K562 (cell line): ENCODE measurements around the gene C19orf67. TPM values are rescaled to one million over a fixed set of nuclear protein-coding genes. Genes with fewer than 3 reads are reported as not detected.

ENCODE experiments used
- CBX3 ChIP-seq, 2 experiments: IDR thresholded peaks; 1 replicate in 1 of 2; 2 replicates in 1 of 2; pipeline ENCODE4 v1.6.1; 2012; ENCODE audit warnings: inconsistent platforms in 2 of 2, low read length in 2 of 2, borderline replicate concordance in 1 of 2, control low read depth in 1 of 2
- CREM ChIP-seq: IDR thresholded peaks from 2 replicates; pipeline ENCODE4 v1.6.1; 2014; ENCODE audit warnings: antibody characterized with exemption, low read depth
- DMBX1 ChIP-seq: fragments of 250-450 bp; sonication (Bioruptor Pico); IDR thresholded peaks from 2 replicates; pipeline ENCODE4 v1.8.0; 2022; ENCODE audit warnings: inconsistent platforms, mild to moderate bottlenecking, moderate library complexity, borderline replicate concordance
- ELF1 ChIP-seq: fragments of 200-800 bp; sonication (Bioruptor generic); IDR thresholded peaks from 2 replicates; pipeline ENCODE4 v1.6.1; 2016; ENCODE audit warnings: missing genetic modification characterization, missing compliant biosample characterization
- EP300 ChIP-seq: IDR thresholded peaks from 2 replicates; pipeline ENCODE4 v1.6.1; 2012; ENCODE audit warnings: low read length, improper control_type of control experiment
- GATAD2B ChIP-seq: fragments of 450-650 bp; IDR thresholded peaks from 2 replicates; pipeline ENCODE4 v1.6.1; 2017; ENCODE audit warnings: mild to moderate bottlenecking, borderline replicate concordance
- HDAC2 ChIP-seq: fragments of 450-650 bp; IDR thresholded peaks from 2 replicates; pipeline ENCODE4 v1.6.1; 2016; ENCODE audit warnings: mild to moderate bottlenecking
- HDAC3 ChIP-seq: fragments of 450-650 bp; IDR thresholded peaks from 2 replicates; pipeline ENCODE4 v1.6.1; 2018; ENCODE audit warnings: borderline replicate concordance, mild to moderate bottlenecking, moderate library complexity; ENCODE audit not compliant: partially characterized antibody
- HMGN3 ChIP-seq: IDR thresholded peaks from 2 replicates; pipeline ENCODE4 v1.6.1; 2011; ENCODE audit warnings: borderline replicate concordance, low read depth, mild to moderate bottlenecking, mixed read lengths, low read length; ENCODE audit not compliant: insufficient read length; ENCODE audit errors: extremely low read depth
- JUND ChIP-seq, 2 experiments: IDR thresholded peaks; 2 replicates in 1 of 2; 3 replicates in 1 of 2; pipeline ENCODE4 v1.6.1; 2011; ENCODE audit warnings: borderline replicate concordance in 2 of 2, low read depth in 2 of 2, low read length in 2 of 2, improper control_type of control experiment in 1 of 2, missing biosample characterization in 1 of 2, missing genetic modification characterization in 1 of 2, missing genetic modification reagents in 1 of 2
- KAT7 ChIP-seq: sonication (generic); formaldehyde crosslinking; IDR thresholded peaks from 2 replicates; pipeline ENCODE4 v1.8.0; 2022; ENCODE audit warnings: missing genetic modification reagents, mild to moderate bottlenecking, borderline replicate concordance
- MTA3 ChIP-seq: fragments of 450-650 bp; formaldehyde crosslinking; IDR thresholded peaks from 2 replicates; pipeline ENCODE4 v1.6.1; 2017; ENCODE audit warnings: mild to moderate bottlenecking, borderline replicate concordance
- NBN ChIP-seq: fragments of 450-650 bp; IDR thresholded peaks from 2 replicates; pipeline ENCODE4 v1.6.1; 2016; ENCODE audit warnings: low read depth, mild to moderate bottlenecking
- NR4A1 ChIP-seq, 2 experiments: fragments of 250-450 bp in 1 of 2; fragments of 450-650 bp in 1 of 2; sonication (Bioruptor Pico) in 1 of 2; IDR thresholded peaks; 2 replicates each; pipeline versions ENCODE4 v1.4.0 to v1.6.1; 2016 to 2020; ENCODE audit warnings: mild to moderate bottlenecking in 2 of 2, missing compliant biosample characterization in 1 of 2, missing genetic modification characterization in 1 of 2, moderate library complexity in 1 of 2
- PHB2 ChIP-seq: fragments of 450-650 bp; IDR thresholded peaks from 2 replicates; pipeline ENCODE4 v1.6.1; 2017; ENCODE audit warnings: low read depth
- POU5F1 ChIP-seq: fragments of 150-350 bp; IDR thresholded peaks from 2 replicates; pipeline ENCODE4 v1.6.1; 2014; ENCODE audit warnings: borderline replicate concordance, low read length, low read depth, mild to moderate bottlenecking; ENCODE audit not compliant: partially characterized antibody
- RCOR1 ChIP-seq, 2 experiments: IDR thresholded peaks; 2 replicates each; pipeline ENCODE4 v1.6.1; 2012; ENCODE audit warnings: low read depth in 2 of 2, low read length in 2 of 2, borderline replicate concordance in 1 of 2, improper control_type of control experiment in 1 of 2
- SRSF7 ChIP-seq: fragments of 200-400 bp; formaldehyde crosslinking; optimal IDR thresholded peaks from 2 replicates; pipeline ENCODE3; 2017; ENCODE audit warnings: mild to moderate bottlenecking, low read depth, low read length
- ZBTB7A ChIP-seq: IDR thresholded peaks from 2 replicates; pipeline ENCODE4 v1.6.1; 2011; ENCODE audit warnings: low read depth, mild to moderate bottlenecking, low read length, moderate library complexity, borderline replicate concordance; ENCODE audit not compliant: control insufficient read depth
- ZNF444 ChIP-seq: fragments of 250-450 bp; sonication (Bioruptor Pico); IDR thresholded peaks from 2 replicates; pipeline ENCODE4 v1.4.0; 2020; ENCODE audit warnings: mild to moderate bottlenecking, moderate library complexity
- polyA plus RNA-seq, 8 experiments: library from polyadenylated mRNA; depleted of rRNA in 4 of 8; stranded (reverse) in 5 of 8; unstranded in 3 of 8; fragments of >200 nt; fragmentation: Nextera tagmentation in 2 of 8; fragmentation: Illumina TruSeq in 1 of 8; extraction: Ambion mirVana in 2 of 8; extraction: Trizol in 1 of 8; gene quantifications; 2 replicates each; pipeline versions ENCODE4 v1.2.1 to v1.2.3, GENCODE V29; 2011 to 2014; ENCODE audit warnings: inconsistent platforms in 1 of 8, missing spikeins in 1 of 8
- total RNA-seq, 7 experiments: library from RNA; depleted of rRNA in 6 of 7; stranded (reverse); fragments of >200 nt in 6 of 7; fragmentation: Illumina TruSeq in 2 of 7; extraction: Trizol in 2 of 7; gene quantifications; 2 replicates each; pipeline versions ENCODE4 v1.2.1 to v1.2.3, GENCODE V29; 2011 to 2021; ENCODE audit warnings: low replicate concordance in 1 of 7
- TF ChIP-seq, protein P1 (sequence below): sonication (generic); formaldehyde crosslinking; IDR thresholded peaks from 2 replicates; pipeline ENCODE4 v1.8.1; 2023; ENCODE audit warnings: mild to moderate bottlenecking, missing genetic modification reagents
- TF ChIP-seq, protein P2 (sequence below): sonication (generic); formaldehyde crosslinking; IDR thresholded peaks from 2 replicates; pipeline ENCODE4 v1.9.0; 2022; ENCODE audit warnings: mild to moderate bottlenecking, missing genetic modification reagents

Gene C19orf67
- total and polyA plus RNA-seq, 9 of the 15 experiments (the other 6 are each of a cell fraction or from before 2014, with no cell fraction given) = 0.29 to 1.8 (median 0.51) TPM; not detected in 3

DNA sequence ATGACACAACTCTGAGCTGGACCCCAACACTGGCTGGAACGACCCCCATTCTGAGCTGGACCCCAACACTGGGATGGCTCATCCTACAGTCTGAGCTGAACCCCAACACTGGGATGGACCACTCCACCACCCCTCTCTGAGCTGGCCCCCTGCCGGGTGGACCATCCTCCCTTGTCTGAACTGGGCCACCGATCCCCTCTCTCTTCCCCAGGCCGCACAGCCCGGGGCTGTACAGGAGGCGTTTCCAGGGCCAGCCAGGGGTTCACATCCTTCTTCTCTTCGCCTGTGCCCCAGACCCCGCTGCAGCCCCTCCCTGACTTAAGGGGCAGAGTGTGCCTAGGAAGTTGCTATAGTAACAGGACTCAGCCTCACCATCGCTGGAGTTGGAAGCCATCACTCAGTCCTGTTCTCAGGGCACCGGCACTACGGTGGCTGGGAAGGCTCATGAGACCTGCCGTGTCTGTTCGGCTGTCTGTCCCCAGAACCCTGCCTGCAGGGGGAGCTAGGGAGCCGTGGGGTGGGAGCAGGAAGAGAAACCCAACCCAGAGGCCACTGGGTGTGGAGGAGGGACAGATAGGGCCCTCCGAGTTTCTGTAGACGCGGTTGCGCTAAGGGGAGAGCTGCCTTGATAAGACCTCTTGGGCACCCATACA, 28.3 kb upstream of the C19orf67 start (continued):
- TF ChIP-seq HMGN3 (peak; percentile 29), RCOR1 (IDR thresholded peaks at IDR 0.05; ENCODE audit: borderline replicate concordance in 1 of 2, low read depth in 2 of 2, low read length in 2 of 2) (peak; percentile 68 to 95; a peak in 3 of 4 replicates), DMBX1 (CRISPR knock-in tag) (peak; percentile 69; the same call in 1 of the 2 replicates), ELF1 (tag) (peak; percentile 34), ZBTB7A (peak; percentile 44; the same call in 1 of the 2 replicates), GATAD2B (0 out of 2 replicates have a peak, but pooled peaks have one; percentile 45), POU5F1 (peak; percentile 87), NBN (peak; percentile 49; the same call in 1 of the 2 replicates), HDAC3 (no peak), HDAC2 (peak; percentile 89), SRSF7 (no peak), NR4A1 (CRISPR knock-in tag; IDR thresholded peaks at IDR 0.05) (no peak), NR4A1 (tag; IDR thresholded peaks at IDR 0.05) (no peak), CREM (0 out of 2 replicates have a peak, but pooled peaks have one; percentile 35), ZNF444 (no peak), PHB2 (0 out of 2 replicates have a peak, but pooled peaks have one; percentile 27), MTA3 (peak; percentile 100), JUND (IDR thresholded peaks at IDR 0.05; ENCODE audit: borderline replicate concordance, low read depth, low read length) (peak; percentile 66), JUND (tag; IDR thresholded peaks at IDR 0.05; ENCODE audit: borderline replicate concordance, low read depth, low read length) (no peak), EP300 (0 out of 2 replicates have a peak, but pooled peaks have one; percentile 33), CBX3 (IDR thresholded peaks at IDR 0.05; ENCODE audit: borderline replicate concordance in 1 of 2, low read length in 2 of 2) (peak in 1 of 2 experiments; percentile 86; a peak in 2 of 3 replicates), KAT7 (CRISPR knock-in tag) (0 out of 2 replicates have a peak, but pooled peaks have one; percentile 10)
- TF ChIP-seq, protein P1, sequence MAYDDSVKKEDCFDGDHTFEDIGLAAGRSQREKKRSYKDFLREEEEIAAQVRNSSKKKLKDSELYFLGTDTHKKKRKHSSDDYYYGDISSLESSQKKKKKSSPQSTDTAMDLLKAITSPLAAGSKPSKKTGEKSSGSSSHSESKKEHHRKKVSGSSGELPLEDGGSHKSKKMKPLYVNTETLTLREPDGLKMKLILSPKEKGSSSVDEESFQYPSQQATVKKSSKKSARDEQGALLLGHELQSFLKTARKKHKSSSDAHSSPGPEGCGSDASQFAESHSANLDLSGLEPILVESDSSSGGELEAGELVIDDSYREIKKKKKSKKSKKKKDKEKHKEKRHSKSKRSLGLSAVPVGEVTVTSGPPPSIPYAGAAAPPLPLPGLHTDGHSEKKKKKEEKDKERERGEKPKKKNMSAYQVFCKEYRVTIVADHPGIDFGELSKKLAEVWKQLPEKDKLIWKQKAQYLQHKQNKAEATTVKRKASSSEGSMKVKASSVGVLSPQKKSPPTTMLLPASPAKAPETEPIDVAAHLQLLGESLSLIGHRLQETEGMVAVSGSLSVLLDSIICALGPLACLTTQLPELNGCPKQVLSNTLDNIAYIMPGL (CRISPR knock-in tag) = 0 out of 2 replicates have a peak, but pooled peaks have one; percentile 52
- TF ChIP-seq, protein P2, sequence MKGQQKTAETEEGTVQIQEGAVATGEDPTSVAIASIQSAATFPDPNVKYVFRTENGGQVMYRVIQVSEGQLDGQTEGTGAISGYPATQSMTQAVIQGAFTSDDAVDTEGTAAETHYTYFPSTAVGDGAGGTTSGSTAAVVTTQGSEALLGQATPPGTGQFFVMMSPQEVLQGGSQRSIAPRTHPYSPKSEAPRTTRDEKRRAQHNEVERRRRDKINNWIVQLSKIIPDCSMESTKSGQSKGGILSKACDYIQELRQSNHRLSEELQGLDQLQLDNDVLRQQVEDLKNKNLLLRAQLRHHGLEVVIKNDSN (CRISPR knock-in tag) = peak; percentile 40
